LNCaP clone FGC (cell line): ENCODE measurements around the gene ELK1.
"Not testable (repeated sequence)": the region's sequence is repeated elsewhere in the genome, so short reads cannot be mapped to it uniquely, and the experiment has no call there.

ENCODE experiments used
- DNase-seq: peaks from one replicate; pipeline ENCODE4 v3.0.0-alpha.2; 2011; ENCODE audit warnings: low read depth
- H3K4me3 ChIP-seq: 2 replicates; pipeline ENCODE4 v1.5.1; 2011; ENCODE audit warnings: mild to moderate bottlenecking, low read depth, low read length, control low read depth
- CTCF ChIP-seq: IDR thresholded peaks from 2 replicates; pipeline ENCODE4 v1.5.1; 2012; ENCODE audit warnings: mild to moderate bottlenecking; ENCODE audit not compliant: control insufficient read depth, insufficient read depth; ENCODE audit errors: extremely low read depth

The ELK1 gene

DNA sequence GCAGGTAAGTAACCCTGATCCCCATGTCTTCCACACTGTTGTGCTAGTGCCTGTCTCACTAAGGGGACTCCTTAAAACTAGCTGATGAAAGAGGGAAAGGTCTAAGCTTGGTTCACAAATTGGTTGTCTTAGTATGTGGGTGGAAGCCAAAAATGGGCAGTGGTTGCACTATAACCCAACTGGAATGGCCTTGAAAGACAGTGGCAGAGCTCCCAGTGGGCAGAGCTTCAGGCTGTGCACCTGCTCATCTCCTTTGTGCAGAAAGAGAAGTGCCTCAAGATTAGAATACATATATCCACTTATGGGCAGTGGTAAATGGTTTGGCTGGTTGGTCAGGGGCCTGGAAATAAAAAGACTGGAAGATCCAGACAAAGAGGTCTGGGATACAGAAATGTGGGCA lies 37.9 kb downstream of the ELK1 start:
- no peak for TF ChIP-seq CTCF
- no peak overlapping the region for H3K4me3 ChIP-seq
- no peak for DNase-seq

DNA sequence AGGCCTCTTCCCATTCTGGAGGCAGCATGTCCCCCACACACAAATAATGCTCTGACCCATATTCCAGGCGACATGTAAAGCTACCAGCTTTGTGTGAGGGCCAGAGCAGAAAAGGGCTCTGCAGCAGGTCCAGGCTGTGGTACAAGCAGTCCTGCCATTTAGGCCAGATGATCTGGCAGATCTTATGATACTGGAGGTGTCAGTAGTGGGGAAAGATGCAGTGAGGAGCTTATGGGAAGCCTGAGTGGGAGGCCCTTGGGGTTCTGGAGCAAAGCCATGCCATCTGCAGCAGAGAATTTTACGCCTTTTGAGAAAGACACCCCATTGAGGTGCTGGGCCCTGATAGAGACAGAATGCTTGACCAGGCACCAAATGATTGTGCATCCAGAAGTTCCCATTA lies 38.4 kb downstream of the ELK1 start:
- no peak for DNase-seq
- no peak for TF ChIP-seq CTCF
- no peak overlapping the region for H3K4me3 ChIP-seq

DNA sequence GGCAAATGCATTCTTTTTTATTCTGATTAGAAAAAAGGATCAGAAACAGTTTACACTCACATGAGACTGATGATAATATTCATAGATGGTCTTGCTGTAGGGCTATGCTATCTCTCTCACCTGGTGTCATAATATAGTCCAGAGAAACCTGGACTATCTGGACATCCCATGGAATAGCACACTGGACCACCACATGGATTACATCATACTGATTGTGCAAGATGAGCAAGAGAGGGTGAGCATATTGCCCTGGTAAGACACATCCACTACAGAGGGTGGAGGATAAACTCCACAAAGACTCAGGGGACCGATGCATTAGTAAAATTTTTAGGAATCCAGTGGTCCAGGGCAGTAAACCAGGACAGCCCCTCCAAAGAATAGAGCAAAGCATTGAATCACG lies 38.9 kb downstream of the ELK1 start:
- TF ChIP-seq CTCF, result no peak
- H3K4me3 ChIP-seq, result no peak overlapping the region
- no peak for DNase-seq

- no peak for TF ChIP-seq CTCF
- no peak overlapping the region for H3K4me3 ChIP-seq
- no peak for DNase-seq
Observed at GRCh38 chrX:47610511-47610910, 39.9 kb downstream of the ELK1 start.

DNA sequence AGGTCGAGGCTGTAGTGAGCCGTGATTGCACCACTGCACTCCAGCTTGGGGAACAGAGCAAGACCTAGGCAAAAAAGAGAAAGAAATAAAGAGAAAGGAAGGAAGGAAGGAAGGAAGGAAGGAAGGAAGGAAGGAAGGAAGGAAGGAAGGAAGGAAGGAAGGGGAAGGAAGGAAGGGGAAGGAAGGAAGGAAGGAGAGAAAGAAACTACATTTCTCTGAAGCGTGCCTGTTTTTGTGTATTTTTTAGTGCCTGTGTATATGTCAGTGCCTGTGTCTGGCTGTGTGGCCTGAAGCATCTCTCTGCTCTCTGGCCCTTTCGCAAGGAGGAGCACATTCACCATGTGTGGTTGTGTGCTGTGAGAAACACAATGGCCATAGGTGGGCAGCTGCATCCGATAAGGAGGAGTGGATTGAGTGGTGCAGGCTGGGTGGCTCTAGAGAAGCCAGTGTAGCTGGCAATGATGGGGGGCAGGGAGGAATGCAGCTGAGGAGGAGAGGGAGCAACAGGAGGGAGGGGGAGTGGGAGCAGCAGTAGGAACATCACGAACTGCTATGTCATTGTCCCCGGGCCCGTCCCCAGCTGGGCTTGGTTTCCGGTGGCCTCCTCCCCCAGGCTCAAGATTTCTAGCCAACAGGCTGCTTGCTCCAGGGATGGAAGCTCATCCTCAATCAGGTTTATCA lies 42.1 kb downstream of the ELK1 start:
- H3K4me3 ChIP-seq, result no peak overlapping the region

GRCh38 chrX:47607091-47607490 lies 43.3 kb downstream of the ELK1 start:
- TF ChIP-seq CTCF, result no peak
- no peak overlapping the region for H3K4me3 ChIP-seq
- DNase-seq, result no peak

More for the DNA sequence above, 42.1 kb downstream of the ELK1 start:
- no peak for TF ChIP-seq CTCF
- DNase-seq, result no peak

DNA sequence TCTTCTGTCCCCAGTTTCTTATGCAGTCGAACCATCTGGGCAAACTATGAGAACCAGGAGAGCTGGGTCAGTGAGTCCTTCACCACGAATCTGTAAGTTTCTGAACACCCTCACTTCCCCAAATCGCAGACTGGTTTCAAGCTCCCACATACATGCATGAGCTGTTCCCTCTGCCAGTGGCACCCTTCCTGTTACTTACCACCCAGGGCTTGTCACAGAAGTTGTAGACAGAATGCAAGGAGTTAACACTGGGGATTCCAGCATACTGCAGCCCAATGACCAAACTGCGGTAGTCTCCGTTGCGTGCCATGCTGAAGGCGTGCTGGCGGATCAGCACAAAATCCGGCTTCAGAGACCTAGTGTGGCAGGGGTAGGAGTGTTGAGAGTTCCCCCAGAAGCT lies 45.3 kb downstream of the ELK1 start:
- no peak for TF ChIP-seq CTCF
- DNase-seq, result no peak
- H3K4me3 ChIP-seq, result no peak overlapping the region

DNA sequence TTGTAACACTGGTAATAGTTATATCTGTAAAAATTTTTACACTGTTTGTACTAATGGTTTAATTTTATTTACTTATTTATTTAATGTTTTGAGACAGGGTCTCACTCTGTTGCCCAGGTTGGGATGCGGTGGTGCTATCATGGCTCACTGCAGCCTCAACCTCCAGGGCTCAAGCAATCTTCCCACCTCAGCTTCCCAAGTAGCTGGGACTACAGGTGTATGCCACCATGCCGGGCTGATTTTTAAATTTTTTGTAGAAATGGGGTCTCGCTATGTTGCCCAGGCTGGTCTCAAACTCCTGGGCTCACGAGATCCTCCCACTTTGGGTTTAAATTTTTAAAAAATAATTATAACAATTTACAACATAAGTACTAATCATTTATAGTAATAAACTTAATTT lies 47.2 kb downstream of the ELK1 start:
- H3K4me3 ChIP-seq, DNase-seq: not testable (repeated sequence)
